Activated T-helper 1 cell treated with anti-CD3 and anti-CD28 coated beads, Interleukin-2, amount 50 U/mL, for 16 hours (primary cell): ENCODE data around the gene DOK7.

Experiments
- DNase-seq, 2 donors: peaks; one replicate each; pipeline ENCODE4 v3.0.0-alpha.2; 2020; ENCODE audit warnings: low read depth in 1 of 2, low spot score in 1 of 2

Gene DOK7

DNA sequence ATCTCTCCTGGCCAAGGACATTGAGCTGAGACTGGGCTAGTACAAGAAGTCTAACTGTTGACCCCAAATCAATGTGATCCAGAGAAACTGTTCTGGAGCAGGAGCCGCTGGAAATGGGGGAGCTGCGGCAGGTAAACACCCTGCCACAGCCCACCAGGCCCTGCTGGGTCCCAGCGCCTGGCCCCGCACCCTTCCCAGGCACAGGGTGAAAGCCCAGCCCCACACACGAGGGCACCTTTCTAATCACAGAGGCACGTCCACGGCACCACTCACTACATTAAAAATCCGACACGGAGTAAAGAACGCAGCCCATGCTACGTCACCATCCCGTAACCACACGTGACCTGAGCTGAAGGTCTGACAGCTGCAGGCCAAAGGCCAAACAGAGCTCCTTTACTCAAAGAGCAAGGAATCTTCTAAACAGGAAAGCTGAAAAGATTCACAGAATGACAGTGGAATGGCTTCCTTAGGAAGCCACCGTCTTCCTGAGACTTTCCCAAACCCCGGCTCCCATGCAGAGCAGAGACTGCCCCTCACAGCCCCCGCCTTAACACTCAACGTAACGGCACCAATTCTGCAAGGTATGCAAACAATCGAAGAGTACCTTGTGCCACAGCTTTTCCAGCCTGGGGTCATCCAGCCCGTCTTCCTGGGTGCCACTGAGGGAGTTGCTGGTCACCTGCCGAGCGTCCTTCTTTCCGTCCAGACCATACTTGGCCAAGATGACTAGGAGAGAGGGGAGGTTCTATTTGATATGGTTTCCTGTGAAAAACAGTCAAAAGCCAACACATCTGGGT, 56.6 kb downstream of the DOK7 start:
- DNase-seq, result no peak

DNA sequence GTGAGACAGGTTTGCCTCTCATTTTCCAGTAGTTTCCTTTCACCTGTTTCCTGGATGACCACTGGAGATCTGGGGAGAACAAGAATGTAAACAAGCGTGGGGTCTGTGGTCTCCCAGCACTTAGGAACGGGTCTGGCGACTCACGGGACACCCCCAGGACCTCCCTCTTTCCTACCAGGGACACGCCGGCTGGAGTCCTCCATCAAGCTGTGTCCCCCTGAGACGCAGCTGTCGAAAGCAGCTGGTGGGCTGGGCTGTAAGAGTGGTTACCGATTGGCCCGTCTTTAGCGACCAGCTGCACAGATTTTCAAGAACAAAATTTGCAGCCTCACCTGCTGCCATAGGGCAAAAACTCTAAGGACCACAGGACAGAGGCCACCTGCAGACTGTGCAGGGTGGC, 57.2 kb downstream of the DOK7 start:
- no peak for DNase-seq

DNA sequence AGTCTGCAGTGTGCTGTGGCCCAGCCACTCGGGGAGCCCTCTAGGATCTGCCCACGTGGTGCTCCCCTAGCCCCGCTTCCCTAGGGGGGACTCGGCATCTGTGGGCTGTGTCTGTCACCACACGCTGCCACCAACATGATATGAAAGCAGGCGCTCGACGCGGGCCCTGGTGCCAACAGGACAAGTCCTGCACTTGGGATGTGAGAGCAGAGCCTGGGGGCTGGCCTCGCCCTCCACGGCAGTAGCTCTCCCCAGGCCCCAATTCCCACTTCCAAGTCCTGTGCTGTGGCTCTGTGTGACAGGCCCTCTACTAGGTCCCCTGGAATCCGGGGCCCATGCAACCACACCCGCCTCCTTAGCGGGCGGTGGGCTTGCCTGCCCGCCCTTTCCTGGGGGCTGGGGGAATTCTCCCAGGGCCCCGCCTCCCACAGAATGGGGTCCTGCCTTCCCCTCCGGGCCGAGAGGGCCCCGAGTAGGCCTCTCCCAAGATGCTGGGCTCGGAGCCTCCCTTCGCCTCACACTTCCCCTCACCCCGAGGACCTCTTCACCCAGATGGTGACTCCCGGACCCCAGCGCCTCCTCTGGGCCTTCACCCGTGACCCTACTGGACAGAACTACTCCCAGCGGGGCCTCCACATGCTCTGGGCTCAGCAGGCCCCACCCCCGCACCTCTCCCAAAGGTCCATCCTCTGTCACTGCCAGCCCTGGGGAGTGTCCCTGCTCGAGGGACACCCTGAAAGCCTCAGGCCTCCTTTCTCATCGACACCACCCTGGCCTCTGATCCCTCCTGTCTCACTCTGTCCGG, 57.9 kb downstream of the DOK7 start:
- no peak for DNase-seq

DNA sequence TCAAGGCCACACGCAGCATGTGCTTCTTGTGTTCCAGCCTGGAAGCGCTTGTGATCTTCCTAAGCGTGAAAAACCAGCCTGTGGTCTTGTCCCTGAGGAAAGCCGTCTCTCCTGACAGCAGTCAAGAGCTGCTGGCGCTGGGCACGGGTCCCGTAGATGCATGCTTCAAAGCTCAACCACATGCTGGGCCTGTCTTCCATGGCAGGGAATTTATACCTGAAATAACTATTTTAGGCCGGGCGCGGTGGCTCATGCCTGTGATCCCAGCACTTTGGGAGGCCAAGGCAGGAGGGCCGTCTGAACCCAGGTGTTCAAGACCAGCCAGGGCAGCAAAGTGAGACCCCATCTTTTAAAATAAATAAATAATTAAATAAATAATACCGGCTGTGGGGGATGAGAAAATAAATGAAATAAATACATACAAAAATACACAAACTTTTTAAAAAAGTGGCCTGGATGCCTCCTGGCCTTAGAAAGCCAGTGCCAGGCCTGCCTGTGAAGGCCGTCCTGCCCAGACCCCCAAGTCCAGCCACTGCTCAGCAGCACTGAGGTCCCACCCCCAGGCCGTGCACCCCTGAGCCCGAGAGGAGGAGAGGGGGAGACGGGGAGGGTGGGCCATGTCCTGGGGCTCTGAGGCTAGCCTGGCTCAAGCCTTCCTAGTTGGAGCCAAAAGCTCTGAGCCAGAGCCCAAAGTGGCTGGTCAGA, 58.7 kb downstream of the DOK7 start:
- no peak for DNase-seq

DNA sequence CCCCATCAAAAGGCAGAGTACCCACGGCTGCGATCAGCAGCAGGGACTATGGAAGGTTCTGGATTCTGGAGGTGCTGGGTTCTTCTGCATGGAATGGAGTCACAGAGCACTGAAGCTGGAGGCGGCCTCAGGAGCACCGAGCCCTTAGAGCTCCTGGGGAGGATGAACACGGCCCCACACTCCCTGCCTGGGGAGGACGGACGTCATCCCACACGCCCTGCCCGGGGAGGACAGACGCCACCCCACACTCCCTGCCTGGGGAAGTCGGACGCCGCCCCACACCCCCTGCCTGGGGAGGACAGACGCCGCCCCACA, 59.2 kb downstream of the DOK7 start:
- no peak for DNase-seq

DNA sequence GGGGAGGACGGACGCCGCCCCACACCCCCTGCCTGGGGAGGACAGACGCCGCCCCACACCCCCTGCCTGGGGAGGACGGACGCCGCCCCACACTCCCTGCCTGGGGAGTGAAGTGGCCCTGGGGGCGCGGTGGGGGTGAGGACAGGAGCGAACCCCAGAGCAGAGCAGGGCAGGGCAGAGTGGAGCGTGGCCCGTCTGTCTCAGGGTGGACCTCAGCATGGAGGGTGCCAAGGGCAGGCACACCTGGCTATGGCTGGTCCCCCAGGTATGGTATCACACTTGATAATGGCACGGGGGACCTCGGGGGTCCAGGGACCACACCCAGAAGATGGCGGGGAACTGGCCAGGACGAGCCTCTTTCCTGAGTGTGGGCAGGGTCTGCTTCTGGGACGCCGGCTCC, 59.5 kb downstream of the DOK7 start:
- no peak for DNase-seq

DNA sequence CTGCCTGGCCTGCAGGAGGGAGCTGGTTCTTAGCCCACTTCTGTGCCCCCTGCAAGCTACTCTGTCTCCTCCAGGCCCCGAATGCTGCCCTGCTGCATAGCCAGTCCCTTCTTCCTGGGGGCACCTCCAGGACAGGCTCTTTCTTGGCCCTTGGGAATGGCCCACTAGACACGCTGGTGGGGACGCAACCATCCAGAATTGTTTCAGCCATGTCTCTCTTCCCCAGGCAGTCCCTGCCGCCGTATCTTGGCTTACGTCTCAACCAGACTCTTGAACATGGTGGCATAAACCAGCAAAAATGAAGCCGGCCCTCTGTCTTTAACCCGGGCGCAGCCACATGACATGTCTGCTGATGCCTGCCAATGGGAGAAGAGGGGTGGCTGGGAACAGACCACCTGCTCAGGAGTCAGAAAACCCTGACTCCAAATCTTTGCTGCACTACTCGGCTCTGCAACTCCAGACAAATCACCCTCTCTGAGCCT, 60.1 kb downstream of the DOK7 start:
- DNase-seq, result no peak

DNA sequence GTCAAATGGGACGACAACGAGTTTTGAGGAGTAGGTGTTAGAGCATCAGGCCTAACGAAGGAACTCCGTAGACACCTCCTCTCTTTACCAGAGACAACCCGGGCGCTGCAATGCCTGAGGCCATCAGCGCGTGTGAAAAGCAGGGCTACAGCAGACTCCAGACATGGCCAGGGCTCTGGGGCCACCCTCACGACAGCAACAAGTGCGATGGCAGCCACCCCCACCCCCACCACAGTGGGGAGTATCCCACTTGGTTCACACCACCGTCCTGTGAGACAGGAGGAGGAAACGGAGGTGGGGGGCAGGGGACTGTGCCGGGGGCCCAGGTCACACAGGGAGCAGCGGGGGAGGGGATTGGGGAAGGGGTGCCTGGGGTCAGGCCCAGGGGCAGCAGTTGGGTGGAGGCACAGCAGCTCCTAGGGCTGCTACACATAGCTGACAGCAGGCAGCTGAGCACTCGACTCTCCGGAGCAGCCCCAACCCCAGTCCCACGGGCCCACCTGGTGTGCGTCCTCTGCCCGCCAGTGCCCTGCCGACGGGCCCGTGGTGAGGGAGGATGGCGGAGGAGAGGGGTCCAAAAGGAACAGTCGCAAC, 60.6 kb downstream of the DOK7 start:
- no peak for DNase-seq

DNA sequence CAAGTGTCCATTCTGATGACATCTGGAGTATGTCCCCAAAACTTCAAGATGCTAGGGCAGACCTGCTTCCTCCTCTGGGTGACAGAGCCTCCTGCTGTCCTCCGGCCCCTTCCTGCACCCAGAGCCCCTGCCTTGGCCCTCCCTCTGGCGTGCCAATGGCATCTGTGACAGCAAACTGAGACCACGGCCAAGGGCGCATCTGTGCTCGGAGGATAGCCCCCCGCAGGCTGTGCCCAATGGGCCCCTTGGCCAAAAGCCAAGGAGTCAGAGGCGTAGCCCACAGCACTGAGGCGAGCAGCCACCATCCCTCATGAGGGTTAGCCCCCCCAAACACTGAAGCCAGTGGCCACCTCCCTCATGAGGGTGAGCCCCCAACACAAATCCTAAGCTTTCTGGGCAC, 61.2 kb downstream of the DOK7 start:
- no peak for DNase-seq

DNA sequence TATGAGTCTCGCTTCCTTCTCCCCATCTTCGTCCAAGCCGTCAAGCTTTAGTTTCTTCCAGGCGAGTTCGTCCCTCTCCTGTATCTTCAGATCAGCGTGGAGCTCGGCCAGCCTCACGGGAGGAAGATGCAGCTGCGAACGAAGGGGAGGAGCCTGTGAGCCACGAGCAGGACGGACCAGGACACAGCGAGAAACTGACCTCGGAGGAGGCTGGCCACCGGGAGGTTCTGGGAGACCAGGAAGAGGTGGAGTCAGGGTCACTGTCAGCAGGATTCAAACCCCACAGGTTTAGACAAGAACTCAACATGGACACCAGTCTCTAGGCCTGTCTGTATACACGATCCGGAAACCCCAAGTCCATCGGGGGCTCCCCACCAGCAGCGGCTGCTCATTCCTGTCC, 61.8 kb downstream of the DOK7 start:
- no peak for DNase-seq

DNA sequence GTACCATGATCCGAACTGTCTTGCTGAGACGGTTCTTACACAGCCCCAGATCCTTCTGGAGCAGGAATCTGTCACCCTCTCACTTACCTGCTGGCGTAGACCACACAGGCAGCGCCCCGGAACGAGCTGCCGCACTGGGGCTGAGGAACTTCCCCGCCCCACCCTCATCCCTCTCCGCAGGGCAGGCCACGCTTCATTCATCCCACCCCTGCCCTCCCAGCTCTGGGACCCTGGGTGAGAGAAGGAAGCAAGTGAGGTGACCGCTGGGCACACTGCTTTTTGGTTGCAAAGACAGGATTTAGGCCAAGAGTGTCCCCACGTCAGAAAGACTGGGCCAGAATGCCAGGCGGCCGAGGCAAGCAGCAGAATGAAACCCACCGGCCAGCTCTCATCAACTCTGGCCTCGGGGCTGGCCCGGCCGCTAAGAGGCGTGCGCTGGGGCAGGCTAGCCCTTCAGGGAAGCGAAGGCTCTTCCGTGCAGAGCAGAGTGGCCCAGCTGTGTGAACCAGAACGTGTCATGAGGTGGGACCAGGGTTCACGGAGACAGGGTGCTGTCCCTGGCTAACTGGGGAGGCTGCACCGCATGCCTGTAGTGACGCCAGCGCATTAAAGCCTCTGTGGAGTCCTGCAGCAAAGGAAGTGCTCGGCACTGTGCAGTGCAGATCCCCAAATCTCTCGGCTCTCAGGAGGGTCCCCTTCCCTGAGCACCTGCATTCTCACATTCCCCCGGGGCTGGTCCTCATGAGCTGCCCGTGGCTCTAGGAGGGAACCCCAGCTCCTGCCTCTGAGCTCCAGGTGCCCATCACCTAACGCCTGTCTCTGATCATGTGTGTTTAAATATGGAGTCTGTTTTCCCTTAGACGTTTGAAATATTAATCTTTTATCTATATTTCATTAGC, 62.7 kb downstream of the DOK7 start:
- no peak for DNase-seq

DNA sequence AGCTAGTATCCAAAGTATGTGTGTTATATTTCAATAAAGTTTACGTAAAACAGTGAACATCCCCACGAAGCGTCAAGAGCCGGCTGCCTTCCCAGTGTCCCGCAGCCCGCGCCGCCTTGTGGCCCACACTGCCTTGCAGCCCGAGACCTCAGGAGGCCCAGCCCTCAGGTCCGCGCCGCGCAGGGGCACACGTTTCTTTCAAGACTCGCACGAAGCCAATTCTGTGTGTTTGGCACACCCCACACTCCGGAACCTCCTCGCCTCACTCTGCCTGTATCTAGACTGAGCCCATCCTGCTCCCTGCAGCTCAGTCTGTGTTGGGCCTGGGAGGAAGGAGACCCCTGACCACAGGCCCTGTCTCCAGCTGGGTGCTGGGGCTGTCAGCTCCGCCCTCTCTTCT, 63.4 kb downstream of the DOK7 start:
- DNase-seq, result no peak

DNA sequence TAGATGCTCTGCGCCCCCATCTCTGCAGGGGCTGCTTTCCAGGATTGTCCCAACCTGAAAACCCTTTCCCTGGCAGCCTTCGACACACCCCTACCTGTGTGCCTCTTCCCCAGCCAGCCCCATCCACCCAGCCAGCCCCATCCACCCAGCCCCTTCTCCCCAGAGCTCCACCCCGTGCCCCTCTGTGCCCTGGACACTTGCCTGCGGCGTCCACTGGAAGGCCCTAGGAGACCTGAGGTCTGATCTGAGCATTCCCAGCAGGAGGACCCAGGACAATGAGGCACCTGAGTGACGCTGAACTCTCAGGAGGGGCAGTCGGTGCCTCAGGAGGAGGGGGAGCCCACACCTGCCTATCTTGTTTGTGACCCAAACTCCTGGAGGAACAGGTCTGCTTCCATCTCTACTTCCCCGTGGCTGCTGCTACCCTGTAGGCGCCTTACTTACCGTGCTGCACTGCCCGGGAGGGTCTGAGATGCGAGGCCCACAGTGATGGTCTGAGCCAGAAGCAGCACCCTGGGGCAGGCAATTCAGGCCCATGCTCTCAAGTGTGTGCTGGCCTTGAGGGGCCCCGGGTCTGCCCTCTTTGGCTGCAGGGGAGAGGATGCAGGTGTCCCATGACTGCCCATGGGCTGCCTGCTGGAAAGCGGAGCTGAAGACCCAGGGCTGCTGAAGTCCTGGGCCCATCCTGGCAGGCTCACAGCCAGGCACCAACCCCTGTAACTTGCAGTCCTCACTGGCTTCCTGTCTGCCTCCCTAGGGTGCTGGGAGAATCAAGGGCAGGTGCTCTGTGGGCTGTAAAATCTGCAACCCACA, 64.2 kb downstream of the DOK7 start:
- no peak for DNase-seq

DNA sequence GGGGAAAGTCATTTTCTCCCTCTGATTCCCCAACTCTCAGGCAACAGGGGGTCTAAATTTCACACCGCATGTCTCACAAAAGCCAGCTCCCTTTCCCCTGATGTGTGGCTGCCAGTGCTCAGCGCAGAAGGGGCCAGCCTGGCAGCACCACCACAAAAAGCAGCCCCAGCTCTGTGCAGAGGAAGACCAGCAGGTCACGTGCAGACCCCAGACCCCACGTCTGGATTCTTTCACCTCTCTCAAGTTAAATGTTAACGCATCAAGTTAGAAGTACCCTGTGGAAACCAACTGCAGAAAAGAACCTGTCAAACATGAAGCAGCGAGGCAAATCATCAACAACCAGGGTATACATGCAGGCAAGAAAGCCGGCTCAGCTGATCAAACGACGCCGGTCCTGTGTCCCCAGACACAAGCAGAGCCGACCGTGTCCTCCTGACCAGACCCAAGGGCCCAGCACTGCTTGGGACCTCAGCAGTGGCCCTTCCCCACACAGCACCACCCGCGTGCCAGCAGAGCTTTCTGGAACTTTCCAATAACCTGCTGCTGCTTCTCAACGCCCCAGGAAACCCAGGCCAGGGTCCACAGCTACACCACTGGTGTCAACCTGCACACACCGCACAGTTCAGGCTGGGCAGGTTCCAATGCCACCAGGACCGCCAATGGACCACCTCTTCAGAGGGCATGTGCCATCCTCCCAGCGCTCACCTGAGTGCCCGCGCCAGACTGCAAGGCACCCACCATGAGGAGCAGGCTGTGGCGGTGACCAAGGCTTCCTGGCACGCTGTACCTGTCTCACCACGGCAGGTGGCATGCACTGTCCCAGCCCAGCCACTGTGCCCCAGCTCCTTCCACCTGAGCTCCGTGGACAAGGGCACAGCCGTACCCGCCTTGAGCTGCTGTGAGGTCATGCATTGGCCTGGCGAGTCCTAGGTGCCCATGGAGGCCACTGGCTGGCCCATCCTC, 65.1 kb downstream of the DOK7 start:
- DNase-seq, result no peak

DNA sequence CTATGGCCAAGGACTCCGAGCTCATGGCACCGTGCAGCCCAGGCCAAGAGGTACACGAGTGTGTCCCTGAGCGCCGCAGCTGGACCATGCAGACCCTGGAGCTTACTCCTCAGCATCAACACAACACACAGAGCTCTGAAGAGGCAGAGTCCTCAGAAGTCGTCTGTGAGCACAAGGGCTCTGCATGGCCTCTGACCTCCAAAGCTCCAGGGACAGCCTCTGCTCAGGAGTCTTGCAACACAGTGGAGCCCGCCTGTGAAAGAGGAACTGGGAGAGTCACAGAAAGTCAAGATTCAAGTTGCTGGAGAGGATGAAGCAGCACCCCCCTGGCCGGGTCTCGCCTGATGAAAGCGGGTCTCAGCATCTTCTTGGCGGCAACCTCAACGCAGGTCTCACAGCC, 66.3 kb downstream of the DOK7 start:
- DNase-seq, result no peak

DNA sequence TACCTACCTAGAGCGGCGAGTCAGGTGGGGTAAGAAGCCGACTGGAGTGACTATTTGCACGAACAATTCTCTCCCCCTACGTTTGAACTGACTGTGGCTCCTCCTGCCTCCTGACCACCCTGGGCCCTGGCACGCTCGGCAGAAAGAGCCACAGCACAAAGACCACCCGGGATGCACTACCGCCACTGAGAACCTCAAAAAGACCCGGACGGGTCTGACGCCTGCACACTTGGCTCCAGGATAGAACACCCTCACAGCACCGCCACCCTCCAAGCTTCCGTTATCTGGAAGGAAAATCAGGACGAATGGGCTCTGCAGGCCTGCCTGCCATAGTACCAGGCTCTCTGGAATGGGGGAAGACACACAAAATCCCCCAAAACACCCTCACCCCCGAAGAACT, 66.9 kb downstream of the DOK7 start:
- no peak for DNase-seq

DNA sequence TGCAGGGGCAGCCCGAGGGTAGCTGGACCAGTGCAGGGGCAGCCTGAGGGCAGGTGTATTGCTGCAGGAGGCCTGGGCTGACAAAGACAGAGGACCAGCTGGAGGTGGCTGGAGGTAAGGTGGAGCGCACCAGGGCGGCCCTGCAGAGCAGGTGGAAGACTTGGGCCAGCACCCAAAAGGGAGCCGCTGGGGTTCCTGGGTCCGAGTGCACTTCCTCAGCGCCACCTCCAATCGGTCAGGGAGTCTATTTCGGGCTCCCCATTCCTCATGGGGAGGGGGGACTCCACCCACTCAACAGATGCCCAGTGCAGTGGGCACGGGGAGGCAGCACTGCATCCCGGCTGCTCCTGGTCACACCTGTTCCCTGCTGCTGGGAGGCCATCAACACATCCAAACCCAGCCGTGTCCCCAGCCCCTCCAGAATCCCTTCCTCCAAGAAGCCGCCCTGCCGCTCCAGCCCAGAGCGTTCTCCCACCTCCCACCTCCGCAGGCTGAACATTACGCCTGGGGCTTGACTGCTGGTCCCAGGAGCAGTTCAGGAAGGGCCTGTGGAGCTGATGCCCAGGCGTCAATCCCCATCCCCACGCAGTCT, 67.7 kb downstream of the DOK7 start:
- no peak for DNase-seq

DNA sequence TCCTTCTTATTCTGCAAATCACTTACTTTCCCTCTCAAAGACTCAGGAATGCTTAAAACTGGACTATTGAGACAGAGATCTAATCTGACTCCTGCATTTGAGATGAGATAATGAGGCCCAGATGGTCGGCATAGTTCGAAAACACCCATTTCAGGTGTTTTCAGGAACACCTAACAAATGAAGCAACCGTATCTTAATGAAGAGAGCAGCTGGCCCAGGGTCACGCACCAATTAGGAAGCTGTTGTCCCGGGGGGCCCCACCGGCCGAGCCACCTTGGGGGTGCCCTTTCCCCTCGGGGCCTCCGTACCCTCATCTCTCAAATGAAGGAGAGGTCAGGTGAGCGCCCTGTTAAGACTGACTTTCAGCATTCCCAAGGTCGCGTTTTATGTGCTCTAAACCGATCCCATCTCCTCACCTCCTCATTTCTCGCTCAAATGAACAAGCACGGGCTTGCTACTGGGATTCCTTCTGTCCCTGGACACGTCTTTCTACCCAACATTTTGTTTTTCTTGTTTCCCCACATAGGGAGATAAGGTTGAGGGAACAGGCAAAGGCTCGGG, 68.3 kb downstream of the DOK7 start:
- no peak for DNase-seq
